GM13977 (cell line): ENCODE results near the gene WDFY4.

ENCODE experiments used
- DNase-seq: peaks from one replicate; pipeline ENCODE4 v3.0.0; 2012; ENCODE audit warnings: low spot score
- in situ Hi-C: fragments of 300-500 bp; cut with MboI; formaldehyde crosslinking; loops from one replicate; pipeline ENCODE4 v1.12.0; 2022; ENCODE audit warnings: low sequenced_read_pairs, low pct_unique_long_range_greater_than_20kb, mixed read lengths, inconsistent platforms; ENCODE audit not compliant: unreplicated experiment
- TF ChIP-seq, protein P1 (sequence below): IDR thresholded peaks from 2 replicates; pipeline ENCODE4 v1.5.1; 2012; ENCODE audit warnings: mild to moderate bottlenecking, control low read depth; ENCODE audit not compliant: insufficient read depth; ENCODE audit errors: extremely low read depth, missing control alignments

The WDFY4 gene

DNA sequence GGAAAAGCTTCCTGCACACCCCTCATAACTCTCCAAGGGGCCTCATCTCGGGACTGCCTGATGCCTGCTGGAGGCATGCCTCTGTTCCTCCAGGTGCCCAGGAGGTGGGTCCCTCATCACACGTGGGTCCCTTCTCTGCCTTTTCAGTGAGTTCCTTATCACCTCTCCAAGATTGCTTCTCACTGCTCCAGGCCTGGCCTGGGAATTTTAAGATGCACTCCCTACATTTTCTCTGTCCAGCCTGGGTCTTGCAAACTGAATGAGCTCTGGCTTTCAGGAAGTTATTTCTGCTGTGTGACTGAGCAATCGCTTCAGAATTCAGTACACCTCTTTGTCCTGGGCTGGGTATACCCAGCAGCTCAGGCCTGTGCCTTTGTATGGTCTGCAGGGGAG, 211.1 kb downstream of the WDFY4 start:
- in situ Hi-C loops, result no loop called here
- no peak for DNase-seq
- TF ChIP-seq, protein P1, sequence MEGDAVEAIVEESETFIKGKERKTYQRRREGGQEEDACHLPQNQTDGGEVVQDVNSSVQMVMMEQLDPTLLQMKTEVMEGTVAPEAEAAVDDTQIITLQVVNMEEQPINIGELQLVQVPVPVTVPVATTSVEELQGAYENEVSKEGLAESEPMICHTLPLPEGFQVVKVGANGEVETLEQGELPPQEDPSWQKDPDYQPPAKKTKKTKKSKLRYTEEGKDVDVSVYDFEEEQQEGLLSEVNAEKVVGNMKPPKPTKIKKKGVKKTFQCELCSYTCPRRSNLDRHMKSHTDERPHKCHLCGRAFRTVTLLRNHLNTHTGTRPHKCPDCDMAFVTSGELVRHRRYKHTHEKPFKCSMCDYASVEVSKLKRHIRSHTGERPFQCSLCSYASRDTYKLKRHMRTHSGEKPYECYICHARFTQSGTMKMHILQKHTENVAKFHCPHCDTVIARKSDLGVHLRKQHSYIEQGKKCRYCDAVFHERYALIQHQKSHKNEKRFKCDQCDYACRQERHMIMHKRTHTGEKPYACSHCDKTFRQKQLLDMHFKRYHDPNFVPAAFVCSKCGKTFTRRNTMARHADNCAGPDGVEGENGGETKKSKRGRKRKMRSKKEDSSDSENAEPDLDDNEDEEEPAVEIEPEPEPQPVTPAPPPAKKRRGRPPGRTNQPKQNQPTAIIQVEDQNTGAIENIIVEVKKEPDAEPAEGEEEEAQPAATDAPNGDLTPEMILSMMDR, result no peak

DNA sequence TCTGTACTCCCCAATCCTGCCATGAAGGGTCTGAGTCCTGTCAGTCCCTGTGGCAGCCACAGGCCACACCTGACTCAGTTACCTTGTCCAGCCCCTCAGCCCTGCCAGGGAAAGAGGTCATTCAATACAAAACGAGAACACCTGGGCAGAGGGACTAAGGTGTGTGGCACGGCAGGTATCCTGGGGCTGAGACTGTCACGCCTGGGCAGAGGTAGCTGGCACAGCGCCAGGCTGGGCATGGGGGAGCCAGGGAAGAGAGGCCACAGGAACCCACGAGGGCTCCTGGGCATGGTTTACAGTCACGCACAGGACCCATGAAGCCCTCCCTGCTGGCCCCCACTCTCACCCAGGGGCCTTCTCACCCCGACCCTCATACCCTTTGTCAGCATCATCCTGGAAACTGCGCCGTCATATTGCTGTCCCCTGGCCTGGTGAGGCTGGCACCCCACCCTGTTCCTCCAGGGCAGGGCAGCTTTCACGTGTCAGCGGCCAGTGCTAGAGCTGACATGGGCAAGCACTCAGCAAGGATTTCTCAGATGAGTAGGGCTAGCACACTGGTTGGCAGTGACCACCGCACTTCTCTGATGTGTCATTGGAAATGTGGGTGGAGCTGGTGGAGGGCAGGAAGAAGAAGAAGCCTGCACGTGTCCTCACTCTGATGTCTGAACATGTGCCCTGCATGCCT, 212.2 kb downstream of the WDFY4 start:
- in situ Hi-C loops, result no loop called here
- no peak for DNase-seq
- TF ChIP-seq, protein P1, result no peak

DNA sequence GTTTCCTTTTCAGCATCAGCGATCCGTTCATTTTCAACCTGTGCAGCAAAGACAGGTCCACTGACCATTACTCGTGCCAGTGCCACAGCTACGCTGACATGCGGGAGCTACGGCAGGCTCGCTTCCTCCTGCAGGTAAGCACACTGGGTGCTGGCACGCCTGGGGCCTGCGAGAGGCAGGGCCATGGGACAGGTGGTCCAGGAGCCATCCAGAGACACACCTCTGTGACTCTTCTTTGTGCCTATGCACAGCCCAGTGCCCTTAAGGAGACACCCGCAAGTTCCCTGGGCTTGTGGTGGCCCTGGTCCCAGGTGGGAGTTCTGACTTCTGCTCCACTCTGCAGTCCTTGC, 212.7 kb downstream of the WDFY4 start:
- TF ChIP-seq, protein P1, result no peak
- DNase-seq, result no peak
- in situ Hi-C loops, result no loop called here

DNA sequence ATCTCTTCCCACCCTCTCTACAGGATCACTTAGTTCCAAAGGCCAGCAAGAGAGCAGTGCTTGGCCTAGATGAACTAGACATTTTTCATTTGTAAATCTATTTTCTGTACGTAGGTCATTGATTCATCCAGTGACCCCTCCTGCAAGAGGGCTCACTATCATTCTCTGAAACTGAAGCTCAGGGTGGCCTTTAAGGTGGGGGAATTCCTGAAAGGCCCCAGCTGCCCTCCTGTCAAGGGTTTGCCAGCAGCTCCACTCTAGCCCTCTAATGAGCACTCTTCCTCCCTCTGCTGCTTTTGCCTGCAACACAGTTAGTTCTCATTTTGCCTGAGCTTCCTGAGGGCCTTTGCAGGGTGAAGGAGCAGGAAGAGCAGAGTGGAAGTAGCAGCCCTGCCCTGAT, 213.8 kb downstream of the WDFY4 start:
- DNase-seq, result no peak
- in situ Hi-C loops, result no loop called here
- TF ChIP-seq, protein P1, result no peak

DNA sequence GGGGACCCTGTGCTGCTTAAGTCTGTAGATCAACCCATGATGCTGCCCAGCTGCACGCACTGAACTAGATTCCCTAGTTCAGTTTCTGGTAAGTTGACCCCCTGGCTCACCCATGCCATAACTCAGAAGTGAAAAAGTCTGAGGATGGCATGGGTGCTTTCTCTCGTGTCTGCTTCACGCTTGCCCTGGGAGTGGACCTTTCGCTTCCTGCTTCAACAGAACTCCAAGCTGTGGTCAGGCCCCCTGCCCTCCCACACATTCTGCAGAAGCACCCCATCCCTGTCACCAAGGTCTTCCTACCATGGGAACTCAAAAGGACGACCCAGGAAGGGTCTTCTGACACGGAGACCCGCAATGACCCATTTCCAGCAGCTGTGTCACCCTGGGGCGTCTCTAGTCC, 215.1 kb downstream of the WDFY4 start:
- DNase-seq, result no peak
- TF ChIP-seq, protein P1, result no peak
- in situ Hi-C loops, result no loop called here

- in situ Hi-C loops, result no loop called here
- no peak for DNase-seq
- TF ChIP-seq, protein P1, result no peak
These were observed 215.7 kb downstream of the WDFY4 start for GRCh38 chr10:48900371-48900801.
